Measurements from ENCODE around the gene DPH2. TPM values are rescaled to one million over a fixed set of nuclear protein-coding genes. Genes with fewer than 3 reads are reported as not detected.

The DPH2 gene
- total RNA-seq, 1 donor from 2014 or later: 15.2 TPM

DNA sequence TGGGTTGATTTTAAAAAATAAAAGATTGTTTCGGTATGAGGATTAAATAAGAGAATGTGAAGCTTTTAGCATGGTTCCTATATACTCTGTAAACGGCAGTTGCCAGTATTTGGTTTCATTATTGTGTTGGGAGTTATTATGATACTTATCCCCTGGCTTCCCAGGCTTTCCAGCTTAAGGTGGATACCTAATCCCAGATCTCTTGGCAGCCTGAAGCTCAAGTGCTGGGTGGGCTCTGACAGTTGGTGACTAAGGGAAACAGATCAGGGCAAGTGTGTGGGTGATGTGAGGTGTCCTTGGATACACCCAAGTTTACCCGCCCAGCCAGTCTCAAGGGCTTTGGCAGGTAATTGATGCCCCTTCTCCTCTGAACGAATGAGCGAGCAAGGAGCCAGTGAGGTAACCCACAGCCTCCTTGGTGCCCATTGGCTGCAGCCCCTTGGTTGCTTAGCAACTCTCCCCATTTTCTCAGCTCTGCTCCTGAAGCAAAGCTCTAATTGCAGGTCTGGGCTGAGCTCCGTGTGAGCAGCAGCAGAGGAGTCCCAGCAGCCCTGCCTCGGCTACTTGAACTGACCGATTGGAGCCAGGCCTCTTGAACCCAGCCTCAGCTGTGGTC is 17.0 kb upstream of the DPH2 start:
- Histone ChIP-seq H3K27ac (no peak overlapping the region), H3K36me3 (peaks cover 0 to 12% of the 10 kb centered on the region in 2 donors), H3K9me3 (no peaks in the 10 kb centered on the region), H3K27me3 (no peaks in the 10 kb centered on the region), H3K4me3 (no peak overlapping the region), H3K4me1 (peaks cover 13% of the 10 kb centered on the region)
- no peak for DNase-seq (ENCODE audit: extremely low spot score in 2 of 2)
- intact Hi-C loops (cut with DNase I): no loop called here
- TF ChIP-seq POLR2A (IDR thresholded peaks at IDR 0.05) (no peak), CTCF (IDR thresholded peaks at IDR 0.05) (no peak), POLR2AphosphoS5 (IDR thresholded peaks at IDR 0.05; ENCODE audit: insufficient read depth in 1 of 2, low read depth in 1 of 2) (no peak)

GRCh38 chr1:43953361-43953760 is 16.4 kb upstream of the DPH2 start:
- Histone ChIP-seq H3K4me3 (no peak overlapping the region), H3K4me1 (peaks cover 8% of the 10 kb centered on the region), H3K9me3 (no peaks in the 10 kb centered on the region), H3K27me3 (no peaks in the 10 kb centered on the region), H3K27ac (no peak overlapping the region), H3K36me3 (peaks cover 0 to 17% of the 10 kb centered on the region in 2 donors)
- no peak for DNase-seq (ENCODE audit: extremely low spot score in 2 of 2)
- no peak for TF ChIP-seq POLR2A (IDR thresholded peaks at IDR 0.05)
- no peak for TF ChIP-seq CTCF (IDR thresholded peaks at IDR 0.05)
- TF ChIP-seq POLR2AphosphoS5 (IDR thresholded peaks at IDR 0.05; ENCODE audit: insufficient read depth in 1 of 2, low read depth in 1 of 2): no peak
- intact Hi-C loops (cut with DNase I): no loop called here

GRCh38 chr1:43954036-43954435 is 15.8 kb upstream of the DPH2 start:
- Histone ChIP-seq H3K36me3 (peaks cover 0 to 24% of the 10 kb centered on the region in 2 donors), H3K9me3 (no peaks in the 10 kb centered on the region), H3K27ac (no peak overlapping the region), H3K4me1 (peaks cover under 1% of the 10 kb centered on the region), H3K27me3 (no peaks in the 10 kb centered on the region), H3K4me3 (no peak overlapping the region)
- TF ChIP-seq POLR2AphosphoS5 (IDR thresholded peaks at IDR 0.05; ENCODE audit: insufficient read depth in 1 of 2, low read depth in 1 of 2) (no peak), POLR2A (IDR thresholded peaks at IDR 0.05) (no peak), CTCF (IDR thresholded peaks at IDR 0.05) (no peak)
- DNase-seq (ENCODE audit: extremely low spot score in 2 of 2): no peak
- intact Hi-C loops (cut with DNase I): no loop called here

GRCh38 chr1:43956234-43956633 is 13.6 kb upstream of the DPH2 start:
- TF ChIP-seq POLR2A (IDR thresholded peaks at IDR 0.05) (no peak), CTCF (IDR thresholded peaks at IDR 0.05) (no peak), POLR2AphosphoS5 (IDR thresholded peaks at IDR 0.05; ENCODE audit: insufficient read depth in 1 of 2, low read depth in 1 of 2) (no peak)
- DNase-seq (ENCODE audit: extremely low spot score in 2 of 2): no peak
- H3K27me3 ChIP-seq: no peaks in the 10 kb centered on the region
- no peak overlapping the region for H3K4me3 ChIP-seq
- no peaks in the 10 kb centered on the region for H3K9me3 ChIP-seq
- H3K27ac ChIP-seq: no peak overlapping the region
- H3K4me1 ChIP-seq: no peaks in the 10 kb centered on the region
- intact Hi-C loops (cut with DNase I): no loop called here
- peaks cover 0 to 42% of the 10 kb centered on the region in 2 donors for H3K36me3 ChIP-seq

- no peaks in the 10 kb centered on the region for H3K4me1 ChIP-seq
- H3K9me3 ChIP-seq: no peaks in the 10 kb centered on the region
- peaks cover 0 to 42% of the 10 kb centered on the region in 2 donors for H3K36me3 ChIP-seq
- no peak for DNase-seq (ENCODE audit: extremely low spot score in 2 of 2)
- H3K27me3 ChIP-seq: no peaks in the 10 kb centered on the region
- H3K4me3 ChIP-seq: no peak overlapping the region
- intact Hi-C loops (cut with DNase I): no loop called here
- TF ChIP-seq POLR2A (IDR thresholded peaks at IDR 0.05): no peak
- no peak for TF ChIP-seq POLR2AphosphoS5 (IDR thresholded peaks at IDR 0.05; ENCODE audit: insufficient read depth in 1 of 2, low read depth in 1 of 2)
- no peak for TF ChIP-seq CTCF (IDR thresholded peaks at IDR 0.05)
- H3K27ac ChIP-seq: no peak overlapping the region
These were observed 12.3 kb upstream of the DPH2 start for GRCh38 chr1:43957407-43958040.
